Measurements from ENCODE around the gene POGLUT3. TPM values are rescaled to one million over a fixed set of nuclear protein-coding genes. Genes with fewer than 3 reads are reported as not detected.

Gene POGLUT3
- total and polyA plus RNA-seq, 4 donors: 5.8 to 8.8 (median 7.6) TPM

DNA sequence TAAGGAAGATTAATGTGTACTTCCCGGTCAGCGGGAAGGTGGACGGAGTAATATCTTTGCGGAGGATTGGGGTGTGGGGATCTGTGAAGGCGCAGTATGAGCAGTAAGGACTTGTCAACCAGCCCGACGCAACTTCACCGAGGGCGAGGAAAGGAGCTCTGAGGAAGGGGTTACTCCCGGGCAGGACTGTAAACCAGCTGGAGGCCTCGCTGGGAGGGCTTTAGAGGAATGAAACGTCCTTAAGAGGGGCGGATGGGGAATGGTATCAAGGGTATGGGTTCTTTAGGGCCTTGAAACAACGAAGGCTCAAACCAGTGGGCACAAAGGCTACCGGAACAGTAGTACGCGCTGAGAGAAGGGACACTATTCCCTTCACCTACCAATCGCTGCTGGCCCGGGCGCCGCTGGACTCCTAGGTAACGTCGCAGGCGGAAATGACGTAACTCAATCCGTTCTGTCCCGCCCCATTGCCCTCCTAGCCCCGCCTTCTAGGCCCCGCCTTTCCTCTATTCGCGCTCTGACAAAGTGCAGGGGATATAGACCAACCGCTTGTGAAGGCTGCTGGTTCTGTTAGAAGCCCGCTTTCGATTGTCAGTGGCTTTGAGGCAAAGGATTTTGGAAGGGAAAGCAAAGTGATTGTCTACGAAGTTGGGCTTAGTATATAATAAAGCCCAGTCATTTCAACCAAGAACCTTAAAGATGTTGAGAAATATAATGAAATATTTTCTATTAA, 30.9 kb downstream of the POGLUT3 start, which contains the start of gene C11orf65:
TSS of gene C11orf65 (minus strand) at position 439 of the 733 bp plus-strand sequence. CDS start 5,970 bp downstream, outside the sequence.
- TF ChIP-seq SP1 (IDR thresholded peaks at IDR 0.05) (peak; percentile 87), CTCF (IDR thresholded peaks at IDR 0.05; ENCODE audit: low read depth, low read length, missing input control) (no peak), JUND (IDR thresholded peaks at IDR 0.05) (peak; percentile 64 to 73), FOXA2 (IDR thresholded peaks at IDR 0.05) (no peak), HNF4A (conservative IDR thresholded peaks at IDR 0.05) (no peak), YY1 (IDR thresholded peaks at IDR 0.05) (peak; percentile 88), NR2F2 (IDR thresholded peaks at IDR 0.05) (no peak), RAD21 (IDR thresholded peaks at IDR 0.05) (peak; percentile 25 to 52), REST (IDR thresholded peaks at IDR 0.05) (peak; percentile 95), FOXA1 (IDR thresholded peaks at IDR 0.05) (peak; percentile 34), HNF4G (IDR thresholded peaks at IDR 0.05) (peak; percentile 8), RXRA (IDR thresholded peaks at IDR 0.05) (peak; percentile 64 to 71), TAF1 (conservative IDR thresholded peaks at IDR 0.05) (peak; percentile 97), GABPA (IDR thresholded peaks at IDR 0.05 in 1 of 2, conservative IDR thresholded peaks at IDR 0.05 in 1 of 2) (peak; percentile 84 to 94), EGR1 (IDR thresholded peaks at IDR 0.05; ENCODE audit: low read depth in 2 of 2) (peak in 1 of 2 donors; percentile 59)
- TF ChIP-seq, protein P1, sequence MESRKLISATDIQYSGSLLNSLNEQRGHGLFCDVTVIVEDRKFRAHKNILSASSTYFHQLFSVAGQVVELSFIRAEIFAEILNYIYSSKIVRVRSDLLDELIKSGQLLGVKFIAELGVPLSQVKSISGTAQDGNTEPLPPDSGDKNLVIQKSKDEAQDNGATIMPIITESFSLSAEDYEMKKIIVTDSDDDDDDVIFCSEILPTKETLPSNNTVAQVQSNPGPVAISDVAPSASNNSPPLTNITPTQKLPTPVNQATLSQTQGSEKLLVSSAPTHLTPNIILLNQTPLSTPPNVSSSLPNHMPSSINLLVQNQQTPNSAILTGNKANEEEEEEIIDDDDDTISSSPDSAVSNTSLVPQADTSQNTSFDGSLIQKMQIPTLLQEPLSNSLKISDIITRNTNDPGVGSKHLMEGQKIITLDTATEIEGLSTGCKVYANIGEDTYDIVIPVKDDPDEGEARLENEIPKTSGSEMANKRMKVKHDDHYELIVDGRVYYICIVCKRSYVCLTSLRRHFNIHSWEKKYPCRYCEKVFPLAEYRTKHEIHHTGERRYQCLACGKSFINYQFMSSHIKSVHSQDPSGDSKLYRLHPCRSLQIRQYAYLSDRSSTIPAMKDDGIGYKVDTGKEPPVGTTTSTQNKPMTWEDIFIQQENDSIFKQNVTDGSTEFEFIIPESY (IDR thresholded peaks at IDR 0.05): peak; percentile 48
- TF ChIP-seq, protein P2, sequence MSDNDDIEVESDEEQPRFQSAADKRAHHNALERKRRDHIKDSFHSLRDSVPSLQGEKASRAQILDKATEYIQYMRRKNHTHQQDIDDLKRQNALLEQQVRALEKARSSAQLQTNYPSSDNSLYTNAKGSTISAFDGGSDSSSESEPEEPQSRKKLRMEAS (IDR thresholded peaks at IDR 0.05): no peak
- TF ChIP-seq, protein P3, sequence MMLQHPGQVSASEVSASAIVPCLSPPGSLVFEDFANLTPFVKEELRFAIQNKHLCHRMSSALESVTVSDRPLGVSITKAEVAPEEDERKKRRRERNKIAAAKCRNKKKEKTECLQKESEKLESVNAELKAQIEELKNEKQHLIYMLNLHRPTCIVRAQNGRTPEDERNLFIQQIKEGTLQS (IDR thresholded peaks at IDR 0.05): no peak
- Histone ChIP-seq H3K27me3 (ENCODE audit: control insufficient read depth in 4 of 4, insufficient read depth in 4 of 4, low read length in 3 of 4) (no peaks in the 10 kb centered on the region), H3K4me3 (ENCODE audit: low read depth in 1 of 3, low read length in 3 of 3) (peak within 1 kb of the TSS; percentile 55 to 95 (median 90)), H3K27ac (ENCODE audit: low read depth in 1 of 2, low read length in 2 of 2) (peak within 1 kb of the TSS; percentile 99 to 100), H3K9ac (ENCODE audit: low read depth in 1 of 2, low read length in 2 of 2) (peak within 1 kb of the TSS; percentile 99), H3K36me3 (ENCODE audit: control insufficient read depth in 4 of 4, insufficient read depth in 3 of 4, low read depth in 1 of 4, low read length in 3 of 4) (no peaks in the 10 kb centered on the region), H3K9me3 (ENCODE audit: control insufficient read depth in 4 of 4, low read length in 3 of 4) (no peaks in the 10 kb centered on the region), H3K4me1 (ENCODE audit: control insufficient read depth in 4 of 4, insufficient read depth in 4 of 4, low read length in 3 of 4) (peaks cover 0 to 11% (median 1%) of the 10 kb centered on the region in 4 donors)
- peak; percentile 96 for DNase-seq (ENCODE audit: low spot score)
- WGBS: under 1% methylated on average over 35 of the region's 35 CpGs

Data from liver (tissue), 9 donors.